ENCODE measurements around the gene PDE2A.

DNA sequence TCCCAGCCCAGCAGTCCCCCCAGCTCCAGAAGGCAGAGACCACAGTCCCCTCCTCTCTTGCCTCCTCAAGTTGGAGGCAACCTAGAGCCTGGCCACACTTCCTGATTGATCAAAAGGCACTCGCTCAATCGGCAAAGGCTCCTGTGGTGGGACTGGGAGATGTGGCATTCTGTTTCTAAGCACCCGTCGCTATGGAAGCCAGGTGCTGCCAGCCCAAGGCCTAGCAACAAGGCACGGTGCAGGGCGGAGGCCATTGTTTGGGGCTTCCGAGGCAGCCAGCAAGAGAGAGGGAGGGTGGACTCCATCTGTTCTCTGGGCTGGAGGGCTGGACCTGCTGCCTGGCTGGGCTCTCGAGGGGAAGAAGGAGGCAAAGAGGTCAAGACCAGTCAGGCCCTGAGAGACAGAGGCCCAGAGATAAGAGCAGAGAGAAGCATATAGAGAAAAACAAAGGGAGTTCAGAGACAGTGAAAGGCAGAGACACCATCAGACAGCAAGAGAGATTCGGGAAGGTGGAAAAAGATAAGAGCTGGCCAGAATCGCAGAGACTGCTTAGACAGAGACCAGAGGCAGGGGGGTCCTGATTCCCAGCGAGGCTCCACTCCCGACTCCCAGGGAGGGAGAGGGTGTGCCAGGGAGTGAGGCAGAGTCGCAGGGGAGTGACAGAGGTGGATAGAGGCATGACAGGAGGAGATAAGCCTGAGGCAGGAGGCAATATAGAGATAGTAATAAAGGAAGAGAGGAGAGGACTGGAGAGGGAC is 21.2 kb downstream of the PDE2A start:
- TF ChIP-seq CTCF (IDR thresholded peaks at IDR 0.05) (no peak), POLR2A (IDR thresholded peaks at IDR 0.05) (no peak)
